DND-41 (cell line): ENCODE data around the gene NFIB.

Source experiments
- CTCF ChIP-seq: IDR thresholded peaks from 2 replicates; pipeline ENCODE4 v1.5.1; 2012; ENCODE audit warnings: borderline replicate concordance, low read length, moderate library complexity, mild to moderate bottlenecking; ENCODE audit not compliant: poor library complexity, severe bottlenecking; ENCODE audit errors: extremely low read depth
- EZH2 ChIP-seq: IDR thresholded peaks from 3 replicates; pipeline ENCODE4 v1.6.1; 2012; ENCODE audit warnings: borderline replicate concordance, low read depth, mild to moderate bottlenecking, moderate library complexity, low read length, inconsistent platforms; ENCODE audit not compliant: severe bottlenecking

GRCh38 chr9:14180093-14180959 lies 133.6 kb downstream of the NFIB start:
- no peak for TF ChIP-seq CTCF
- TF ChIP-seq EZH2 = no peak
